GM23248 (cell line): ENCODE measurements around the gene PIK3R1. TPM values are rescaled to one million over a fixed set of nuclear protein-coding genes. Genes with fewer than 3 reads are reported as not detected.

Experiments used
- DNase-seq: peaks from one replicate; pipeline ENCODE4 v3.0.0-alpha.2; 2015
- H2AFZ ChIP-seq: fragments of 200-600 bp; sonication (generic); 2 replicates; pipeline ENCODE4 v1.6.1; 2016; ENCODE audit warnings: antibody characterized with exemption
- H3F3A ChIP-seq: fragments of 200-600 bp; sonication (generic); 2 replicates; pipeline ENCODE4 v1.6.1; 2016; ENCODE audit warnings: mild to moderate bottlenecking, antibody characterized with exemption, mixed run types; ENCODE audit not compliant: insufficient read depth
- H3K27ac ChIP-seq: fragments of 200-600 bp; sonication (generic); 2 replicates; pipeline ENCODE4 v1.5.1; 2016; ENCODE audit warnings: mild to moderate bottlenecking
- H3K27me3 ChIP-seq: fragments of 200-600 bp; sonication (generic); replicated peaks from 2 replicates; pipeline ENCODE4 v1.6.1; 2016; ENCODE audit warnings: mild to moderate bottlenecking; ENCODE audit not compliant: insufficient read depth
- H3K36me3 ChIP-seq: fragments of 200-600 bp; sonication (generic); 2 replicates; pipeline ENCODE4 v1.6.1; 2016; ENCODE audit warnings: low read depth, mild to moderate bottlenecking
- H3K4me1 ChIP-seq: fragments of 200-600 bp; sonication (generic); 2 replicates; pipeline ENCODE4 v1.6.1; 2016; ENCODE audit warnings: mild to moderate bottlenecking; ENCODE audit not compliant: insufficient read depth
- H3K4me2 ChIP-seq: fragments of 200-600 bp; sonication (generic); one replicate; pipeline ENCODE4 v1.6.1; 2016; ENCODE audit warnings: mild to moderate bottlenecking; ENCODE audit not compliant: unreplicated experiment
- H3K4me3 ChIP-seq: fragments of 200-600 bp; sonication (generic); 2 replicates; pipeline ENCODE4 v1.5.1; 2016; ENCODE audit warnings: mild to moderate bottlenecking
- H3K79me2 ChIP-seq: fragments of 200-600 bp; sonication (generic); 2 replicates; pipeline ENCODE4 v1.6.1; 2016; ENCODE audit warnings: mild to moderate bottlenecking; ENCODE audit not compliant: insufficient read depth
- H3K9ac ChIP-seq: fragments of 200-600 bp; sonication (generic); 2 replicates; pipeline ENCODE4 v1.6.1; 2016; ENCODE audit warnings: mild to moderate bottlenecking
- H3K9me2 ChIP-seq: fragments of 200-600 bp; sonication (generic); 2 replicates; pipeline ENCODE4 v1.6.1; 2016; ENCODE audit warnings: mixed run types, mild to moderate bottlenecking, moderate library complexity; ENCODE audit not compliant: insufficient read depth
- H3K9me3 ChIP-seq: fragments of 200-600 bp; sonication (generic); one replicate; pipeline ENCODE4 v1.6.1; 2017; ENCODE audit warnings: low read depth
- H4K20me1 ChIP-seq: fragments of 200-600 bp; sonication (generic); 2 replicates; pipeline ENCODE4 v1.6.0; 2016; ENCODE audit not compliant: insufficient read depth
- EZH2 ChIP-seq: fragments of 200-600 bp; sonication (generic); IDR thresholded peaks from 2 replicates; pipeline ENCODE4 v1.6.1; 2018; ENCODE audit warnings: antibody characterized with exemption, mild to moderate bottlenecking; ENCODE audit not compliant: insufficient read depth, poor library complexity, severe bottlenecking
- EZH2phosphoT487 ChIP-seq: fragments of 200-600 bp; sonication (generic); IDR thresholded peaks from 2 replicates; pipeline ENCODE4 v1.6.1; 2018; ENCODE audit warnings: antibody characterized with exemption, moderate library complexity, mild to moderate bottlenecking, low read depth; ENCODE audit not compliant: insufficient read depth
- WGBS, 2 experiments: methylation state at CpG; one replicate each; pipeline ENCODE4 v1.1.6; 2015 to 2017; ENCODE audit warnings: low lambda C conversion rate in 2 of 2, low coverage in 1 of 2; ENCODE audit errors: missing lambda C conversion rate in 2 of 2; 5-methylcytosine and 5-hydroxymethylcytosine counted together
- in situ Hi-C: fragments of 300-500 bp; cut with MboI; formaldehyde crosslinking; loops from 2 replicates; pipeline ENCODE4 v1.15.0; 2020
- polyA plus RNA-seq: library from polyadenylated mRNA; unstranded; fragments of >200 nt; fragmentation: Nextera tagmentation; extraction: Ambion mirVana; gene quantifications from 2 replicates; pipeline ENCODE4 v1.2.1, GENCODE V29; 2016
- total RNA-seq: library from RNA; depleted of rRNA; stranded (reverse); fragments of >200 nt; shearing (Covaris generic); gene quantifications from 2 replicates; pipeline ENCODE4 v1.2.3, GENCODE V29; 2014

The PIK3R1 gene
- total and polyA plus RNA-seq, 2 experiments from 2014 or later: 8.4 to 14.4 TPM

DNA sequence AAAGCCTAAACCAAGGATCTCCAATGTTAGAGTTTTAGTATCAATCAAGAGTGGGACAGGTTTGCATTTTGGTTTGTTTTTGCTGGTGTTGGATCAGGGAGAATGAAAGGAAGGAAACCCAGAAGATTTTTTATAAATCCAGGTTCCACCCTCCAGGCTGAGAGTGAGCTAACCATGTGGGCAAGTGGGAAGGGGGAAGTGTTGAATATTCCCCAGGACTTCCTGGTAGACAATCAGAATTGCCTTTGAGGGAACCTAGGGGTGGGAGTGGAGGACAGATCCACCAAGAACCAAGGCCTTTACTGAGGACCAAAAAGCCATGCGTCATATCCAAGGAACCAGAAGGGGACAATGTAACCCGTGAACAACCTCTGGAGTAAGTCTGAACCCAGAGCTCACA is 33.5 kb upstream of the PIK3R1 start:
- DNase-seq: no peak
- Histone ChIP-seq H2AFZ (no peak overlapping the region), H3K79me2 (no peaks in the 10 kb centered on the region), H3K4me1 (no peaks in the 10 kb centered on the region), H3K27me3 (no peaks in the 10 kb centered on the region), H3K4me3 (no peak overlapping the region), H3K27ac (no peak overlapping the region), H4K20me1 (no peaks in the 10 kb centered on the region), H3K9me3 (no peaks in the 10 kb centered on the region), H3K36me3 (no peaks in the 10 kb centered on the region), H3K9me2 (no peaks in the 10 kb centered on the region), H3K4me2 (no peak overlapping the region), H3K9ac (no peak overlapping the region), H3F3A (no peaks in the 10 kb centered on the region)
- in situ Hi-C loops: no loop called here
- WGBS, 2 experiments: 81 to 85% methylated on average over 2 of the region's 2 CpGs
- TF ChIP-seq EZH2phosphoT487: no peak
- no peak for TF ChIP-seq EZH2

DNA sequence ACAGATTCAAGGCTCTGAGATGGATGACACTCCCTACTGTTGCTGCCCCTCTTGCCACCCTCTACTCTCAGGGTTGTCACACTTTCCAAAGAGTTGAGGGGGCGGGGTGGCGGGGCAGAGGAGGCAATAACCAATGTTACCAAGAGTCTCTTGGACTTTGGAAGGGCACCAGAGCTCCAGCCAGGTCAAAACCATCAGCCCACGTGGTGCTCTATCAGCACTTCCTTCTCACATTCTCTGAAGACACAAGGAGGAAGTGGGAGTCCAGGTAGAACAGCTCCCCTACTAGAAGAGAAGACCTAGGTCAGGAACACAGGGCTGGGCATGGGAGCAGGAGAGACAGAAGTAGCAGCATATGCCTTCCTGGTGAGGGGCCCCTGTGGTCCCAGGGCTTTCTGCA is 33.0 kb upstream of the PIK3R1 start:
- WGBS, 2 experiments: 76 to 79% methylated on average over 3 of the region's 3 CpGs
- Histone ChIP-seq H4K20me1 (no peaks in the 10 kb centered on the region), H2AFZ (no peak overlapping the region), H3K9ac (no peak overlapping the region), H3K9me3 (no peaks in the 10 kb centered on the region), H3K4me2 (no peak overlapping the region), H3K4me3 (no peak overlapping the region), H3K27me3 (no peaks in the 10 kb centered on the region), H3K79me2 (no peaks in the 10 kb centered on the region), H3K9me2 (no peaks in the 10 kb centered on the region), H3F3A (no peaks in the 10 kb centered on the region), H3K36me3 (no peaks in the 10 kb centered on the region), H3K27ac (no peak overlapping the region), H3K4me1 (no peaks in the 10 kb centered on the region)
- no peak for DNase-seq
- in situ Hi-C loops: no loop called here
- TF ChIP-seq EZH2: no peak
- no peak for TF ChIP-seq EZH2phosphoT487

- H3K4me3 ChIP-seq: no peak overlapping the region
- 77 to 80% methylated on average over 33 to 34 of the region's 34 CpGs for WGBS, 2 experiments
Measured at GRCh38 chr5:68187268-68188055, 28.1 kb upstream of the PIK3R1 start.

DNA sequence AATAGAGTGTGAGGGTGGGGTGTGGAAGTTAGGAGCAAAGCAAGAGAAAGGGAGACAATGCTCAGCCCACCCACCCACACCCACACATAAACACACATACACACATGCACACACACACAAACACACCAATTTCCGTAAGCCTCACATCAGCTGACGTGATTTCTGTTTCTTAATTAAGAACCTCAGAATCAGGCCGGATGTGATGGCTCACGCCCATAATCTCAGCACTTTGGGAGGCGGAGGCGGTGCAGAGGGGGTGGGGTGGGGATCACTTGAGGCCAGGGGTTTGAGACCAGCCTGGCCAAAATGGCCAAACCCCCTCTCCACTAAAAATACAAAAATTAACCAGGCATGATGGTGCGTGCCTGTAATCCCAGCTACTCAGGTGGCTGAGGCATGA is 26.4 kb upstream of the PIK3R1 start:
- DNase-seq: no peak
- no peak overlapping the region for H2AFZ ChIP-seq
- no peak overlapping the region for H3K9ac ChIP-seq
- 83 to 86% methylated on average over 4 to 7 of the region's 7 CpGs for WGBS, 2 experiments
- no peak overlapping the region for H3K4me2 ChIP-seq
- in situ Hi-C loops: no loop called here
- no peaks in the 10 kb centered on the region for H3K79me2 ChIP-seq
- no peaks in the 10 kb centered on the region for H4K20me1 ChIP-seq
- H3F3A ChIP-seq: no peaks in the 10 kb centered on the region
- TF ChIP-seq EZH2phosphoT487 (no peak), EZH2 (no peak)
- H3K27ac ChIP-seq: no peak overlapping the region
- H3K9me2 ChIP-seq: no peaks in the 10 kb centered on the region
- no peak overlapping the region for H3K4me3 ChIP-seq
- H3K4me1 ChIP-seq: no peaks in the 10 kb centered on the region
- no peaks in the 10 kb centered on the region for H3K9me3 ChIP-seq
- H3K27me3 ChIP-seq: no peaks in the 10 kb centered on the region
- H3K36me3 ChIP-seq: no peaks in the 10 kb centered on the region

More at GRCh38 chr5:68187268-68188055, 28.1 kb upstream of the PIK3R1 start:
- Histone ChIP-seq H3K27ac (no peak overlapping the region), H3K9ac (no peak overlapping the region), H3K36me3 (no peaks in the 10 kb centered on the region), H3K4me1 (no peaks in the 10 kb centered on the region), H3K27me3 (no peaks in the 10 kb centered on the region), H3K9me3 (no peaks in the 10 kb centered on the region), H3K9me2 (no peaks in the 10 kb centered on the region), H3K4me2 (no peak overlapping the region), H2AFZ (no peak overlapping the region), H4K20me1 (no peaks in the 10 kb centered on the region), H3K79me2 (no peaks in the 10 kb centered on the region), H3F3A (no peaks in the 10 kb centered on the region)
- in situ Hi-C loops: no loop called here
- no peak for DNase-seq
- TF ChIP-seq EZH2phosphoT487: no peak
- TF ChIP-seq EZH2: no peak
